Measurements from ENCODE around the gene TSHZ2.
"Not testable (repeated sequence)": the region's sequence is repeated elsewhere in the genome, so short reads cannot be mapped to it uniquely, and the experiment has no call there.

The TSHZ2 gene

GRCh38 chr20:53521421-53521820 is 549.3 kb downstream of the TSHZ2 start:
- H3K4me3 ChIP-seq (ENCODE audit: low read length in 2 of 2); H3K36me3 ChIP-seq (ENCODE audit: control insufficient read depth in 2 of 2, insufficient read depth in 2 of 2, low read length in 2 of 2); H3K27ac ChIP-seq (ENCODE audit: low read length); H3K4me1 ChIP-seq (ENCODE audit: control insufficient read depth, insufficient read depth, low read length); H3K9ac ChIP-seq (ENCODE audit: low read length in 2 of 2); H3K27me3 ChIP-seq (ENCODE audit: control insufficient read depth in 1 of 2, insufficient read depth in 2 of 2, low read length in 2 of 2); H3K9me3 ChIP-seq (ENCODE audit: control insufficient read depth in 2 of 2, low read length in 2 of 2): not testable (repeated sequence)

GRCh38 chr20:53522026-53522425 is 549.9 kb downstream of the TSHZ2 start:
- H3K27ac ChIP-seq (ENCODE audit: low read length), result no peak overlapping the region
- no peaks in the 10 kb centered on the region for H3K9me3 ChIP-seq (ENCODE audit: control insufficient read depth in 2 of 2, low read length in 2 of 2)
- H3K36me3 ChIP-seq (ENCODE audit: control insufficient read depth in 2 of 2, insufficient read depth in 2 of 2, low read length in 2 of 2), result no peaks in the 10 kb centered on the region
- H3K4me3 ChIP-seq (ENCODE audit: low read length in 2 of 2), result no peak overlapping the region
- H3K27me3 ChIP-seq (ENCODE audit: control insufficient read depth in 1 of 2, insufficient read depth in 2 of 2, low read length in 2 of 2), result no peaks in the 10 kb centered on the region
- no peaks in the 10 kb centered on the region for H3K4me1 ChIP-seq (ENCODE audit: control insufficient read depth, insufficient read depth, low read length)
- H3K9ac ChIP-seq (ENCODE audit: low read length in 2 of 2), result no peak overlapping the region

- Histone ChIP-seq H3K9me3 (ENCODE audit: control insufficient read depth in 2 of 2, low read length in 2 of 2) (no peaks in the 10 kb centered on the region), H3K36me3 (ENCODE audit: control insufficient read depth in 2 of 2, insufficient read depth in 2 of 2, low read length in 2 of 2) (no peaks in the 10 kb centered on the region), H3K4me3 (ENCODE audit: low read length in 2 of 2) (no peak overlapping the region), H3K27me3 (ENCODE audit: control insufficient read depth in 1 of 2, insufficient read depth in 2 of 2, low read length in 2 of 2) (peaks cover 0 to 3% of the 10 kb centered on the region in 2 donors), H3K9ac (ENCODE audit: low read length in 2 of 2) (no peak overlapping the region), H3K4me1 (ENCODE audit: control insufficient read depth, insufficient read depth, low read length) (no peaks in the 10 kb centered on the region), H3K27ac (ENCODE audit: low read length) (no peak overlapping the region)
These were observed 550.5 kb downstream of the TSHZ2 start for GRCh38 chr20:53522696-53523095.

GRCh38 chr20:53523615-53524014 is 551.5 kb downstream of the TSHZ2 start:
- H3K27me3 ChIP-seq (ENCODE audit: control insufficient read depth in 1 of 2, insufficient read depth in 2 of 2, low read length in 2 of 2); H3K9me3 ChIP-seq (ENCODE audit: control insufficient read depth in 2 of 2, low read length in 2 of 2); H3K4me1 ChIP-seq (ENCODE audit: control insufficient read depth, insufficient read depth, low read length); H3K9ac ChIP-seq (ENCODE audit: low read length in 2 of 2); H3K27ac ChIP-seq (ENCODE audit: low read length); H3K36me3 ChIP-seq (ENCODE audit: control insufficient read depth in 2 of 2, insufficient read depth in 2 of 2, low read length in 2 of 2); H3K4me3 ChIP-seq (ENCODE audit: low read length in 2 of 2): not testable (repeated sequence)

- Histone ChIP-seq H3K27me3 (ENCODE audit: control insufficient read depth in 1 of 2, insufficient read depth in 2 of 2, low read length in 2 of 2) (peaks cover 0 to 3% of the 10 kb centered on the region in 2 donors), H3K27ac (ENCODE audit: low read length) (no peak overlapping the region), H3K9ac (ENCODE audit: low read length in 2 of 2) (no peak overlapping the region), H3K9me3 (ENCODE audit: control insufficient read depth in 2 of 2, low read length in 2 of 2) (no peaks in the 10 kb centered on the region), H3K36me3 (ENCODE audit: control insufficient read depth in 2 of 2, insufficient read depth in 2 of 2, low read length in 2 of 2) (no peaks in the 10 kb centered on the region), H3K4me3 (ENCODE audit: low read length in 2 of 2) (no peak overlapping the region), H3K4me1 (ENCODE audit: control insufficient read depth, insufficient read depth, low read length) (no peaks in the 10 kb centered on the region)
These were observed 552.6 kb downstream of the TSHZ2 start for GRCh38 chr20:53524589-53525312.

GRCh38 chr20:53527196-53527595 is 555.0 kb downstream of the TSHZ2 start:
- Histone ChIP-seq H3K4me3 (ENCODE audit: low read length in 2 of 2) (no peak overlapping the region), H3K9ac (ENCODE audit: low read length in 2 of 2) (no peak overlapping the region), H3K4me1 (ENCODE audit: control insufficient read depth, insufficient read depth, low read length) (no peaks in the 10 kb centered on the region), H3K36me3 (ENCODE audit: control insufficient read depth in 2 of 2, insufficient read depth in 2 of 2, low read length in 2 of 2) (no peaks in the 10 kb centered on the region), H3K27ac (ENCODE audit: low read length) (no peak overlapping the region), H3K9me3 (ENCODE audit: control insufficient read depth in 2 of 2, low read length in 2 of 2) (no peaks in the 10 kb centered on the region), H3K27me3 (ENCODE audit: control insufficient read depth in 1 of 2, insufficient read depth in 2 of 2, low read length in 2 of 2) (peaks cover 0 to 3% of the 10 kb centered on the region in 2 donors)

- Histone ChIP-seq H3K27me3 (ENCODE audit: control insufficient read depth in 1 of 2, insufficient read depth in 2 of 2, low read length in 2 of 2) (peaks cover 0 to 3% of the 10 kb centered on the region in 2 donors), H3K27ac (ENCODE audit: low read length) (no peak overlapping the region), H3K4me1 (ENCODE audit: control insufficient read depth, insufficient read depth, low read length) (no peaks in the 10 kb centered on the region), H3K9me3 (ENCODE audit: control insufficient read depth in 2 of 2, low read length in 2 of 2) (no peaks in the 10 kb centered on the region), H3K36me3 (ENCODE audit: control insufficient read depth in 2 of 2, insufficient read depth in 2 of 2, low read length in 2 of 2) (no peaks in the 10 kb centered on the region), H3K9ac (ENCODE audit: low read length in 2 of 2) (no peak overlapping the region), H3K4me3 (ENCODE audit: low read length in 2 of 2) (no peak overlapping the region)
These were observed 557.5 kb downstream of the TSHZ2 start for GRCh38 chr20:53529658-53530057.

- Histone ChIP-seq H3K4me3 (ENCODE audit: low read length in 2 of 2) (no peak overlapping the region), H3K9ac (ENCODE audit: low read length in 2 of 2) (no peak overlapping the region), H3K27ac (ENCODE audit: low read length) (no peak overlapping the region), H3K27me3 (ENCODE audit: control insufficient read depth in 1 of 2, insufficient read depth in 2 of 2, low read length in 2 of 2) (peaks cover 0 to 3% of the 10 kb centered on the region in 2 donors), H3K9me3 (ENCODE audit: control insufficient read depth in 2 of 2, low read length in 2 of 2) (no peaks in the 10 kb centered on the region), H3K36me3 (ENCODE audit: control insufficient read depth in 2 of 2, insufficient read depth in 2 of 2, low read length in 2 of 2) (no peaks in the 10 kb centered on the region), H3K4me1 (ENCODE audit: control insufficient read depth, insufficient read depth, low read length) (no peaks in the 10 kb centered on the region)
These were observed 558.3 kb downstream of the TSHZ2 start for GRCh38 chr20:53530440-53530839.

GRCh38 chr20:53532654-53533312 is 560.6 kb downstream of the TSHZ2 start:
- not testable (repeated sequence) for H3K27me3 ChIP-seq (ENCODE audit: control insufficient read depth in 1 of 2, insufficient read depth in 2 of 2, low read length in 2 of 2); H3K9me3 ChIP-seq (ENCODE audit: control insufficient read depth in 2 of 2, low read length in 2 of 2); H3K4me1 ChIP-seq (ENCODE audit: control insufficient read depth, insufficient read depth, low read length); H3K36me3 ChIP-seq (ENCODE audit: control insufficient read depth in 2 of 2, insufficient read depth in 2 of 2, low read length in 2 of 2); H3K4me3 ChIP-seq (ENCODE audit: low read length in 2 of 2); H3K9ac ChIP-seq (ENCODE audit: low read length in 2 of 2); H3K27ac ChIP-seq (ENCODE audit: low read length)

- Histone ChIP-seq H3K27ac (ENCODE audit: low read length) (no peak overlapping the region), H3K36me3 (ENCODE audit: control insufficient read depth in 2 of 2, insufficient read depth in 2 of 2, low read length in 2 of 2) (no peaks in the 10 kb centered on the region)
These were observed 561.3 kb downstream of the TSHZ2 start for GRCh38 chr20:53533500-53533899.

GRCh38 chr20:53534037-53534436 is 561.9 kb downstream of the TSHZ2 start:
- Histone ChIP-seq H3K9ac (ENCODE audit: low read length in 2 of 2) (no peak overlapping the region), H3K27me3 (ENCODE audit: control insufficient read depth in 1 of 2, insufficient read depth in 2 of 2, low read length in 2 of 2) (no peaks in the 10 kb centered on the region), H3K36me3 (ENCODE audit: control insufficient read depth in 2 of 2, insufficient read depth in 2 of 2, low read length in 2 of 2) (no peaks in the 10 kb centered on the region), H3K4me3 (ENCODE audit: low read length in 2 of 2) (no peak overlapping the region), H3K27ac (ENCODE audit: low read length) (no peak overlapping the region), H3K4me1 (ENCODE audit: control insufficient read depth, insufficient read depth, low read length) (no peaks in the 10 kb centered on the region), H3K9me3 (ENCODE audit: control insufficient read depth in 2 of 2, low read length in 2 of 2) (no peaks in the 10 kb centered on the region)

More at GRCh38 chr20:53533500-53533899, 561.3 kb downstream of the TSHZ2 start:
- H3K4me1 ChIP-seq (ENCODE audit: control insufficient read depth, insufficient read depth, low read length), result no peaks in the 10 kb centered on the region
- no peak overlapping the region for H3K4me3 ChIP-seq (ENCODE audit: low read length in 2 of 2)
- no peak overlapping the region for H3K9ac ChIP-seq (ENCODE audit: low read length in 2 of 2)
- H3K9me3 ChIP-seq (ENCODE audit: control insufficient read depth in 2 of 2, low read length in 2 of 2), result no peaks in the 10 kb centered on the region
- no peaks in the 10 kb centered on the region for H3K27me3 ChIP-seq (ENCODE audit: control insufficient read depth in 1 of 2, insufficient read depth in 2 of 2, low read length in 2 of 2)
